AG08396 (cell line): Measurements from ENCODE around the gene PCP4.

ENCODE experiments used
- DNase-seq: peaks from one replicate; pipeline ENCODE4 v3.0.0; 2012; ENCODE audit warnings: low spot score, mixed read lengths

The PCP4 gene

DNA sequence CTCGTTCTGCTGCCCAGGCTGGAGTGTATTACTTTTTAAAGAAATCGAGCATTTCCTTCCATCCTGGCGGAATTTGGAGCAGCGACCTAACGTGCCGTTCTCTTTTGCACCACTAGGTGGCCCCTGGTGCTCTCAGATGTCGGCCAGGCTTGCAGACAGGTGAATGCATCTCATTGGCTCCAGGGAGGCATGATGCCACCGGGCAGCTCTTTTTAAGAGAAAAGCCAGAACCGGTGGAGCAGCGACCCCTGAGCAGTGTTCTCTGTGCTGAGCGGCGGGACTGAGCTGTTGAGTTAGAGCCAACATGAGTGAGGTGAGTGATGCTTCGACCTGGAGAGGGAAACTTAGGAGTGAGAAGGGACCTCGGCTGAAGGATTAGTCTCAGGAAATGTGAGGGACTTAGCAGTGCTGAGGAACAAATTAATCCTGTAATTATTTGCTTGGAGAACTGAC is at the start of gene PCP4:
Gene PCP4, plus strand, starts transcription at position 241 of the 453 bp plus-strand sequence. Its CDS starts 64 bp downstream, at position 305.
- DNase-seq, result peak; percentile 23

DNA sequence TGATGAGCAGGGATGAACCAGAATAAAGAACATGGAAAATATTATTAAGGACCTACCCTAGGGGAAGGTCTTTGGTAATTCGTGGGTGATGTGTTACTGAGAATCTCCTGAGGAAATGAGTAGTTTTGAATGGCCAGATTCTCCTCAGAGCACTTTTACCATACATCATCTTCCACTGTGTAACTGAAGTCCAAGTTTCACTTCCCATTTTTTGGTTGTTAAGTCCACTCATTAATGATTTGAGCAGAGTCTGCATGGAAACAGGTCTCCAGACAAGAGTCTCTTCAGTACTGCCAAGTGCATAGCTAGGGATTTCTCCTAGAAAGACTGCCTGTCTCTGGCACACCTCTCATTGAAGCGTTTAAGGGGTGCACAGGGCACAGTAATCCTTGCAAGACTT is 48.7 kb upstream of the PCP4 start:
- no peak for DNase-seq

DNA sequence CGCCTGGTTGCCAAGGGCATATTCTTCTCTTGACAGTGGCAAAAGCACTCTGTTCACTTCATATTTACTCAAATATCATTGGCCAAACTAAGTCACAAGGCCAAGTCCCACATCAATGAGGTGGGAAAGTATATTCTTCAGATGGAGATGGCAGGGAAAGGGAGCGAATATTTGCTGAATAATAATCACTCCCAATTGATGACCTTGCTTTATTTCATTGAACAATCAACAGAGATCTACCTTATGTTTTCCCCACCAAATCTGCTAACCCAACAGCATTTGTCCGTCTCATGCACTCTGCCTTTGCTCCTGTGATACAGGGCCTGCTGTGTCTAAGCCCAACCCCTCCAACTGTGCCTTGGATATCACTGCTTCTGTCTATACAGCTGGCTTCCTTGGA is 45.2 kb upstream of the PCP4 start:
- no peak for DNase-seq

DNA sequence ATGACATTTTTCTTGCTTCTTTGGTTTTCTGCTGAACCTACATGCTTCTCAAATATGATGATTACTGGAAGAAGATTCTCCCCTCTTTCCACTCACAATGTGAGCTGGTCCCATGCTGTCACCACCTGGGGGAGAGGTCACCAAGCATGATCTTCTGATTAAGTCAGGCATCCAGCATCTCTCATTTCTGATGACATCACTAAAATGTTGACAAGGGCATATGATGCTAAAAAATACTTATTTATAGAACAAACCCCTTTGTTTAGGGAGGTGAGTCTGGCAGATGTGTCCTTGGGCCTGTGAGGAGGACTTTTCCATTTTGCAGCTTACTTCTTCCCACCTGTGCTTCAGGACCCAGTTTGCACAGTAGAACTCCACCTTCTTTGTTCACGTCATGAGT is 42.0 kb upstream of the PCP4 start:
- DNase-seq, result no peak

DNA sequence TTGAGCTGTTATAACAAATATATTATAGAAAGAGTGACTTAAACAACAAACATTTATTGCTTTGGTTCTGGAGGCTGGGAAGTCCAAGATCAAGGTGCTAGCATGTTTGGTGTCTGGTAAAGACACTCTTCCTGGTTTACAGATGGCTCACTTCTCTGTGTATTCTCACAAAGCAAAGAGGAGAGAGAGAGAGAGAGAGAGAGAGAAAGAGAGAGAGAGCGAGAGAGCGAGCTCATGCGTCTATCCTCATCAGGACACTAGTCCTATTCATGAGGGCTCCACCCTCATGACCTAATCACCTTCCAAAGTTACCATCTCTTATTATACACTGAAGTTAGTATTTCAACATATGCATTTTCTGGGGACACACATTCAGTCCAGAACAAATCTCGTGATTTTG is 32.7 kb upstream of the PCP4 start:
- no peak for DNase-seq

DNA sequence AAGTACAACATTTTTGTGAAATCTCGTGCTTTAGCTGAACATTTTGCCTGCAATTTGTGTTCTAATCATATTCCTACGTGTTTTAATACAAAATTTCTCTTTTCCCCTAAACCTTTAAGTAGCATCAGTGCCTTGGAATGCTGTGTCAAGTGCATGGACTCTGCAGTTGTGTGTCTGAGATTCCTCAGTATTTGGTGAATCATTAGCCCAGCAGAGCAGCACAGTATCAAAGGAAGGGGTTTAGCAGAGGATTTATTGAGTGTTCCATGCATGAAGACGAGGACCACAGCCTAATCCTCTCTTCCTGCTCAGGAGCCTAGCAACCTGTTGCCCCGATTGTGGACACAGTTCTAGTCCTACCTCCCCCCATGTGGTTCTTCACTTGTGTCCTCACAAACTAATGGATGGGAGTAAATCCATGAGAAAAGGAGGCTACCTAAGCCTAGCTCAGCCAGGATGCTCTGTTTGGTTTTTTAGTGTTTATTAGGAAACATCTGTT is 29.3 kb upstream of the PCP4 start:
- no peak for DNase-seq

DNA sequence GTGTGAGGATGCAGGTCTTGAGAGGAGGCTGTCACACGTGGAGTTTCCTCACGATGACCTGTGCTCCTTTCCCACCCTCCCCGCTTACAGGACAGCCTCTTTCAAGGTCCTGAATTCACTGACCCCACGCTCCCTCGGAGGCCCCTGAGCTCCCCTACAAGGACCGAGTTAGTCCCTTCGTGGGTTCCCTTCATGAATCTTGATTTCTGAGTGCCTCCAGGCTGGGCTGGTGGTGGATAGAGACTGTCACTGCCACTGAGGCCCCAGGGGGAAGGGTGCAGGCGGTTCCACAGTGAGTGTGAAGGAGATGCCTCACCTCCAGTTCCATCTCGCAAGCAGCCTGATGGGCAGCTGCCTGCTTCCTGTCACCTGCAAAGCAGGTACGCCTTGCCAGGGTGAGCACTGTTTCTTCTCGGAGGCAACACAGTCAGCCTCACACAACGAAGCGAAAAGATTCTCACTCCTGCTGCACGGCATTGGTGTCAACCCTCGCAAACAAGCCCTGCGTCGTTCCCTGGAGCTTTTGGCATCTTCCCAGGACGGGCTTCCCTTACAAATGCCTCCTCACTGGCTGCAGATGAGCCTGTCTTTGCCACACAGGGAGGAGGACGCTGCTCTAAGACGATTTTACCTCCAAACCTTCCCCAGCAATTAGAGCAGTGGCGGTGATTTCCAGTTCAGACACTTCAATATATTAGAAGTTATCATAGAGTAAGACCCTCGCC is 26.7 kb upstream of the PCP4 start:
- no peak for DNase-seq

DNA sequence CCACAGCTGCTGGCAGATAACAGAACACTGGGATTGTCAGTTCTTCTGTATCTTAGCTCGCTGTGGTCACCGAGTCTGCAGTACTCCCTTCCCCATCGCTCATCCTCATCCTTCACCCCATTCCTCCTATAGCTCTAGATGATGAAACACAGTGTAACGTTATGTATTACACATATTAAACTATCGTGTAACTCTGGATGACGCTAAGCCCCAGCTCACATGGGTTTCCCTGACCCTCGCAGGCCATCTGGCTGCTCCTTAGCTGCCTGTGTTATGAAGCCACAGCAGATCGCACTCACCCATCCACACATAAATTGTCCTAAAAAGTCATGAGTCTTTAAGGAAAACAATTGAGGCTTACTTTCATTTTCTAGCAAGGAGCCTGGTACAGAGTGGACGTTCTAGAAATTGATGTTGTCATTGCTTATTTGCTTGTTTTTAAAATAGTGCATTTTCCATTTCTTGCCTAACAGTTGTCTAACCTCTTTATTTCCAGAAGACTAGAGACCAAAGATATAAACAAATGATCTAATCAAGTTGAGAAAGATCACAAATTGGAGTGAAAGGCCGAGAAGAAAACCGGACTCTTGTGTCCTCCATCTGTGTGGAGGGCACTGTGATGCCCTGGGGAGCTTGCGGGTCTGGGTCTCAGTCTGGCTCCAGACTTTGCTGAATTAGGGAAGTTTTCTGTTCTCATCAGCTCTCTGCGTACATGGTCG is 24.3 kb upstream of the PCP4 start:
- DNase-seq, result no peak

DNA sequence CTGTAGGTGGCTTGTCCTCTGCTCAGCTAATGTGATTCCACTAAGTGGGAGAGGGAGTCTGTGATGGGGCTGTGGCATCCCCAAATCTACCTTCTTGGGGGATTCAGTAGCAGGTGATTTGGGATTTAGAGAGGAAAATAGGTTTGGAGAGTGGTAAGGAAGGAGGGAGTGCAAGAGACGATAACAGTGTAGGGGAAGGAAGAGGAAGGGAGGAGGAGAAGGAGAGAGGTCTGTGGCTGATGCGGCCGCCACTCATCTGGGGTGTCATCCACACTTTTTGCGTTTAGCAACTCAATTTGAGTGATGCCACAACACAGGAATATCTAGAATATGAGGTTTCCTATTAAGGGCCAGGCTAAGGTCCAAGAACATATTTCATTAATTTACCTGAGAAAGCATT is 23.8 kb upstream of the PCP4 start:
- no peak for DNase-seq

DNA sequence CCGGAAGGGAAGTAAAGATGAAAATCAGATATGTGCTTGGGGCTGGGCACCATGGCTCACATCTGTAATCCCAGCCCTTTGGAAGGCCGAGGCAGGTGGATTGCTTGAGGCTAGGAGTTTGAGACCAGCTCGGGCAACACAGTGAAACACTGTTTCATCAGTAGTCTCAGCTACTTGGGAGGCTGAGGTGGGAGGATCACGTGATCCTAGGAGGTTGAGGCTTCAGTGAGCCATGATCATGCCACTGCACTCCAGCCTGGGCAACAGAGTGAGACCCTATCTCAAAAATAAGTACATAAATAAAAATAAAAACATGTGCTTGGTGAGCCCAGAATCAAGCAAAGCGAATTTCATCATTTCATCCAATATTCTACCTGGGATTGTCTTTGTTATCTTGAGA is 23.3 kb upstream of the PCP4 start:
- DNase-seq, result no peak

DNA sequence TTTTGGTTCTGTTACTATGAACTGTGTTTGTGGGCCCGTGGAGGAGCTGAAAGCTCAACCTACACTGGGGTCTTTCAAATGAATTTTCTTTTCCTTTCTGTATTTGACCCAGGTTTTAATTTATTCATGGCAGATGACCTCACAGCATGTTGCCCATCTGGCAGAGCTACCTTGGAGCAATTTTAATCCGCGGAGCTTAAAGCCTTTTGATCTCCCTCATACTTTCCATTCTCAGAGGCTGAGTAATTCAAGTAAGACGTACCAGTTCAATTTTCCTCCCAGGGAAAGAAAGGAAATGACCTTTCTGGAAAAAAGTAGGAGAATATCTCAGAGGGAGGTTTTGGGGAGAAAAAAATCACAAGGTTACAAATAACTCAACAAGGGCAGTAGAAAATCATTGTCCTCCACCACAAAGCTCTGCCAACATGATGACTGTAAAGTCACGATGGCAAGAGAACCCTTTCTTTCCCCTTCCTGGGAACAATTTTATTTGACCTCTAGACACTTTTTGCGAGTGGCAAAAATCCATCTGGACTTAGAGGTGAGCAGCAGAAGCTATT is 21.6 kb upstream of the PCP4 start:
- no peak for DNase-seq

DNA sequence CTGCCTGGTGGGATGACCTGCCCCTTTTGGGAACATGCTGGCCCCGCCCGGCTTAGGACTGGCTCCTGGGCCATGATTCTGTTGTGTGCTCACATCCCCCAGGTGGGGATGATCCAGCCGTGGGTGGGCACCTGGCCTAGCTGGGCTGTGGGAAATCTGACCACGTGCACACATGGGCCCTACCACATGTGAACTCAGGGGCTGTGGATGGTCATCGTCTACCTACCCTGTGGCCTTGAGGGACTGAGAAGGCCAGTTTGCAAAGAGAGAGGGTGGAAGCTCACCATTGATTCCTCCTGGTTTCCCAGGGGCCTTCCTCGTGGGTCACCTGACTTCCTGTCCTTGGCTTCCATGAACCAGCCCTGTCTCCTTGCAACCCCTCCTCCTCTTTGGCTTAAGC is 19.4 kb upstream of the PCP4 start:
- DNase-seq, result no peak

DNA sequence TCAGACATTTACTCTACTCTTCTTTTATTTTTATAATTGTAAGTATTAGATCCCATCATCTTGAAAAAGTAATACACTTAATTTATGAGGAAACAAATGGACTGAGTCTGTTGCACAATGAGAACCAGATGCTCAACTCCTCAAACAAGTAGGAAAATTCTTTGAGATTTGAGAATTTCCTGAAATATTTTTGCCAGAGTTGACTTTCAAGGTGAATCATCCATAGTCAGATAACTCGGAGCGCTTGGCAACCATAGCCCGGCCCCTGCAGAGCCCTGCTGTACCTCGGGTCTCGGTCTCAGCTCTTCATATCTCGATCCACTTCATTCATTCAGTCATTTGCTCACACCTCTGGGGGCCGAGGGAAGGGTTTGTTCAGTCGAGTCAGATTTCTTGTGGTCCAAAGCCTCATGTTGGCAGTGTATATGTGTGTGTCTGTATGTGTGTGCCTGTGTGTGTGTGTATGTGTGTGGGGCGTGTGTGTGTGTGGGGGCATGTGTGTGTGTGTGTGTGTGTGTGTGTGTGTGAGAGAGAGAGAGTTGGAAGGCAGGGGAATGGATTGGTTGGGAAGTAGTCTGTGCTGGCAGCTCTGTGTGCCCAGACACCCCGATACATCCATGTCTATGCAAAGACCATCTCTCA is 18.1 kb upstream of the PCP4 start:
- no peak for DNase-seq

DNA sequence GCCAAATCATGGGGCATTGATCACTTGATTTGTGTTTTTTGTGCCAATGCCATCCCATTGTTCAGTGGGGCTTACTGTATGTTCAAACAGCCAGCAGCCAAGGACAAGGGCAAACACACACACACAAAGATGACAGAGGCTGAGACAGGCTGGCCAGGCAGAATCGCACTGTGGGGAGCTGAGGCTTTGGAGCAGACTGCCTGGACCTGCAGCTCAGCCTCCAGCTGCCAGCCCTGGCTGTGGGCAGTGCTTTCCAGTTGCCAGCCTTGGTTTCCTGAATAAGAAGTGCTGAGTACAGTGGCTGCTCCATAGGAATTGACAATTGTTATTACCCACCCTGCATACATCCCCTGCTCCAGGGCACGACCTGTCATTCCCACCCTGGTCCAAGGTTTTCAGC is 16.9 kb upstream of the PCP4 start:
- no peak for DNase-seq

DNA sequence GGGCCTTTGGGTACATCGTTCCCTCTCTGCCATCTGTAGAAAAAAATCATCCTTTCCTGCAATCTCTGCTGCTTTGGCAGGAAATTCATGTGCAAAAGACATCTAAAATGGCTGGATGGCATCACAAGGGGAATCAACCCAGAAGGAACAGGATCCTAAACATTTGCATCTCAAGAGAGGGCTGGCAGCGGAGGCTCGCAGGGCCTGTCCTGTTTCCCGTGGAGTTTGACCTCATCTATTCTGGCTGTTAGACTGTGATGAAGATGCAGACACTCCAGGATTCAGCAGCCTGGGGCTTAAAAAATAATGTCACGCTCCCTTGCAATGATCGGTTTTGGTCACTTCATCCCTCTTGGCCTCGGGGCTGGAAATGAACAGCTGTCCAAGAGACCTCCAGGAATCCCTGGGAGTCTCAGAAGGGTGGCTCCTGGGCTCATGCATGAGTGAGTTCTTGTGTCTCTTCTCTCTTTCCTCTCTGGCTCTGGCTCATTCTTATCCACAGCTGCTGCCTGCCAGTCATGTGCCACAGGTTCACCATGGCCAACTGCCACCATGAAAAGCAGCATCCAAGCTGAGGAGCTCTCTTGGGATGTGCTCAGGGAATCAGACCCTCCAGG is 16.1 kb upstream of the PCP4 start:
- no peak for DNase-seq

DNA sequence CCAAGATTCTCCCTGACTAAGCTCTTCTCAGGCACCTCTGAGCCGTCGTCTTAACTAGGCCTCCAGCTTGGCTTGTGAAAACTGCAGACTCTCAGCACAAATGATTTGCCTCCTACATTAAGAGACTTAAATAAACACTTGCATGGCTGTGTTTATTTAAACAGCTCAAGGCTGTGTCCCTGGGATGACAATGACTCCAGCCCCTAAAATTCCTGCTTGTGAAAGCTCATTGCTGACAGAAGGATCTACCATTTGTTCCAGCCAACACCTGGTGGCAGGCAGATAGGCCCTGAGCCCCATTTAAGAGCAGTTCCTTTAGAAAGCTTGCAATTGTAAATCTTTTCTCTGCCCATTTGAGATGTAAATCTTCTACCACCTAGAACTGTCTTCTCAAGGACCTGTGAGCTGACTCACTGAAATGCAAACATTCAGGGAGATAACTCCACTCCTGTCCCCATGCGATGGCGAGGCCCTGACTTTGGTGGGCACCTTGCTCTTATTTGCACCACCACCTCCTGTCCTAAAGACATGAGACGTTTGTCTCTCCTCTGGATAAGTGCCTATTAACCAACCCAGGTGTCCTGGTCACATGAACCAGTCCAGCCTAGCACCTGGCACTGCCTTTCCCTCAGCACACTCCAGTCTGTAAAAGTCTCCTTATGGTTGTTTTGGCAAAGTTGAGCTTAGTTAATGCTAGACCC is 15.1 kb upstream of the PCP4 start:
- DNase-seq, result no peak

DNA sequence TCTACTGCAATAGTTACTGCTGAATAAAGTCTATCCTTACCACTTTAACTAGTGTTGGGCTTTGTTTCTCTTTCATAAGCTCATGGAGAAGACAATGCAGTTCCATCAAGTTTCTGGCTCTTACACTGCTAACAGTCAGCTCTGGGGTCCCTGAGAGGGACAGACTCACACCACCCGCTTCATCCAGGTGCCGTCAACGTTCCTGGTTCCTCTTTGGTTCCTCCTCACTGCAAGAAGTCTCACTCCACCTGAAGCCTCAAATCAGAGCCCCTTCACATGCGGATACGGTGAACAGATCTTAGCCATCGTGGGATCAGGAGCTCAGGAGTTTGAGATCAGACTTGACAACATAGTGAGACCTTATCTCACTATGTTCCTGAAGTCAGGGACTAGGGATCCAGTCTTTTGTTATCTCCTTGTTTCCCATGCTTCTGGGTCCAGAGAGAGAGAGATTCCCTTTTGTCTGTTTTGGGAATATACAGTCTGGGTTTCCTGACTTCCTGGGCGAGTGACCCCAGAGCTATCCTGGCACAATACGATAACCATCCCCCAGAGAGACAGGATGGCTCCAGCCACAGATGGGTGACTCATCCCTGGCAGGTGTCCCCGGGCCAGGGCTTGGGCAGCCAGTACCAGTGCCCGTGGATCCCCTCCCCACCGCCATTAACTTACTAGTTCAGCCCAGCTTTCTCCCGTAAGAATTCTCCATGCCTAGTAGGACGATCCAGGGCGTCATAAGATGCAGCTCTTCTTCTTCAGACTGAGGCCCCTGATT is 14.3 kb upstream of the PCP4 start:
- DNase-seq, result no peak

DNA sequence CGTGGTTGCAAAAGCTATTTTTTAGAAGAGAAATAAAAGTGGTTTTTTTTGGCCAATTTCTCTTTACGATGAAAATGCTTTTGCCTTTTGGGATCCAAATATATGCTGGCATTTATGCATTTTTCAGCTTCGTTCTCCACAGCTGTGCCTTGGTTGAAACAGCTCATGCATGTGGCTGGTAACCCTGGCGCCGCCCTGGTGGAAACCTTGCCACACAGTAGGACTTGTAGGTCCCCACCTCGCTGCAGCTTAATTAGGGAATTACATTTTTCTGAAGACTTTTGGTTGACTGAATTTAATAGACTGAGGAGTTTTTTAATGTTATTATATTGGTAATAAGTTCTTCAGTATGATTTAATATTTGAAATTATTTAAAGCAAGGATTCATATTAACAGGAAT is 12.7 kb upstream of the PCP4 start:
- no peak for DNase-seq

DNA sequence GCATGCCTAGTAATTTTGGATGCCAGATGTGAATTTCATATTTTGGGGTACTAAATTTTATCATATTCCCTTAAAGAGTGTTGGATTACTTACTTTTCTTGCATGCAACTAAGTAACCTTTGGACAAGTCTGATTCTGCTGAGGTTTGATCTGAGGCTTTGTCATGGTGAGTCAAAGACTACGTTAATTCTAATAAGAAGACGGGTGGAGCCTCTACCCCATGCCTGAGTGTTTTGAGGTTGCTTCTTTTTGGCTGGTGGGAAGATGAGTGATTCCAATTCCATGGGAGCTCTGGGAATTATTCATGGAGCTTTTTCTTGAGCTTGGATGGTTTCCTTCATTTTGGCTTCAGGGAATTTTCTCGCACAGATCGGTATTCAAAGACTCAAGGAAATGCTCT is 11.6 kb upstream of the PCP4 start:
- DNase-seq, result no peak

DNA sequence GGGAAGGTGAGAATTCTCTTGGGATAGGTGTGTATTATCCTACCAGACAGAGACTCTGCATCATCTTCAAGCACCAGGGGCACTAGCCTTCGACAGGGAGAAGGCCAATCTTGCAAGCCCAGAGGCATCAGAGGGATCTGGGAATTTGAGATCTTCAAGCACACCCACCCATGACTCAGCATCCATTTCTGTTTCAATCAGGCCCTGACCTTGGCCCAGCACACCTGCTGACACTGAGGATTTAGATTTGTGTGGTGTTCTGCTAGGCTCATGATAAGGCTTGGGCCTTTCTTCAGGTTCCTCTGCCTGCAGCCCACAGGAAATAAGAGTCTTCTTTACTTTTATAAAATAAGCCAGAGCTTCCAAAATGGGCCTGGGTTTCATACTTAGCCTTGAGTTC is 6.6 kb upstream of the PCP4 start:
- DNase-seq, result no peak

DNA sequence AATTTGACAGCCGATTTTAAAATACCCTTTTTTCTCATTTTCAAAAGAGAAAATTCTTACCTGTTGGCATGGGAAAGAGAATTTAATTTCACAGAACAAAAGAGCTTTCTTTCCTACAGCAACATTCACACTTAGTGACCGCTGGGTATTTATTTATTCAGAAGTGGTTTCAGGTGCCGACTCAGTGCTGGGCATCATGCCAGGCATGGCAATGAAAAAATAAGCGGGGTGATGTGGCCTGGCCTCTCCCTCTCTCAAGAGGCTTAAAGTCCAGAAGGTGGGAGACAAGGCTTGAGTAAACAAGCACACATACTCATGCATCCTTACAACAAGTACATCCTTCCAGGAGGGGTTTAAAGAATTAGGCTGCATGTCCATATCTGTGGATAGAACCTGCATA is 4.1 kb upstream of the PCP4 start:
- no peak for DNase-seq
